Activated CD4-positive, CD25-positive, alpha-beta regulatory T cell treated with anti-CD3 and anti-CD28 coated beads, Interleukin-2, amount 50 U/mL, for 72 hours (primary cell): Measurements from ENCODE around the gene LCMT1.
"Not testable (repeated sequence)": the region's sequence is repeated elsewhere in the genome, so short reads cannot be mapped to it uniquely, and the experiment has no call there.

ENCODE experiments used
- DNase-seq: peaks from one replicate; pipeline ENCODE4 v3.0.0; 2021

The LCMT1 gene

DNA sequence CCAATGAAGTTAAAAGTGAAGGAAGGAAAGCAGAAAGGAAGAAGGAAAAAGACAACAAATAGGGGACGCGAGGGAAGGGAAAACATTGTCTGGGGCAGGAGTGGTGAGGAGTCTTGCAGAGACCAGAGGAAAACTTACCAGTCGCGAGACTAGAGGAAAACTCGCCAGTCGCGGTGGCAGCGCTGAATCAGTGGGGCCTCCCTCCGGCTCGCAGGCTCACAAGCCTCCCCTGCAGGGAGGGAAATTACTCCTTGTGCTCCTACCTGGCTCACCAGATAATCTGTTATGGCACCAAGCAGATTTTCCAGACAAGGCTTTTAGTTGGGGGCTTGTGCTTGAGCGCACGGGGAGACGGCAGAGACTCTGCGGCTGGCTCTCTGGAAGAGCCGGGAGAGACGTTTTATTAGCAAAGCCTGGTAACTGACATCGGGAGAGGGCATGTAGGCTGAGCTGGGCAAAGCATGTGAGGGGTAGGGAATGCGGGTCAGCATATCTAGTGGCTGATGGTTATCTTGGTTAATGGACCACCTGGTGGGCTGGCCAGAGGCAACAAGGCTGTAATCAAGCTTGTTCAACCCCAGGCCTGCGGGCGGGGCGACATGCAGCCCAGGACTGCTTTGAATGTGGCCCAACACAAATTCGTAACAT is 37.1 kb downstream of the LCMT1 start:
- DNase-seq = no peak

- no peak for DNase-seq
Measured at GRCh38 chr16:25151996-25152395, 40.5 kb downstream of the LCMT1 start.

DNA sequence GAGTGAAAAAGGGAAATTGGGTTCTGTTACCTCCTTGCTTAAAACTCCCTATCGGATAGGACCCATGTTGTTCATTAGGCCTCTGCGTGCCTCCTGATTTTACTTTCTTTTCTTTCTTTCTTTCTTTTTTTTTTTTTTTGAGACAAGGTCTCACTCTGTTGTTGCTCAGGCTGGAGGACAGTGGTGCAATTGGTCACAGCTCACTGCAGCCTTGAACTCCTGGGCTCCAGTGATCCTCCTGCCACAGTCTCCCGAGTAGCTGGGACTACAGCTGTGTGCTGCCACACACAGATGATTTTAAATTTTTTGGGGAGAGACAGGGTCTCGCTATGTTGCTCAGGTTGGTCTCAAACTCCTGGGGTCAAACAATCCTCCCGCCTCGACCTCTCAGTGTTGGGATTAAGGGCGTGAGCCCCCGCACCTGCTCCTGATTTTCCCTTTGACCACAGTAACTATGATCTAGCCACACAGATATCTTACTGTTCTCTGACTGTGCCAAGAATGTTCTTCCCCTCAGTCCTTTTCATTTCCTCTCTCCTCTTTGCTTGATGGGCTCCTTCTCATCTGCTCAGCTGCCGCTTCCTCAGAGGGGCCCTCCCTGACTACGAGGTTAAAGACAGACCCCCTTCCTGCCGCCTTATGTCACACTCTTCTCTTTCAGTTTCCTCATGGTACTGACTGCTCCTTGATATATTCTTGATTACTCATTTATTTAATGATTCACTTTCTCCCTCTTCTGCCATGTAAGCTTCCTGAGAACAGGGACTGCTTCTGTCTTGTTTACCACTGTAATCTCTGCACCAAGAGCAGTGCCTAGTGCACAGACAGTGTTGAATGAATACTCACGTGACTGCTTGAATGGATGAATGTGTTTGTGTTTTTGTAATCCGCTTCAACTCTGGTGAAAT is 44.3 kb downstream of the LCMT1 start:
- DNase-seq = no peak

DNA sequence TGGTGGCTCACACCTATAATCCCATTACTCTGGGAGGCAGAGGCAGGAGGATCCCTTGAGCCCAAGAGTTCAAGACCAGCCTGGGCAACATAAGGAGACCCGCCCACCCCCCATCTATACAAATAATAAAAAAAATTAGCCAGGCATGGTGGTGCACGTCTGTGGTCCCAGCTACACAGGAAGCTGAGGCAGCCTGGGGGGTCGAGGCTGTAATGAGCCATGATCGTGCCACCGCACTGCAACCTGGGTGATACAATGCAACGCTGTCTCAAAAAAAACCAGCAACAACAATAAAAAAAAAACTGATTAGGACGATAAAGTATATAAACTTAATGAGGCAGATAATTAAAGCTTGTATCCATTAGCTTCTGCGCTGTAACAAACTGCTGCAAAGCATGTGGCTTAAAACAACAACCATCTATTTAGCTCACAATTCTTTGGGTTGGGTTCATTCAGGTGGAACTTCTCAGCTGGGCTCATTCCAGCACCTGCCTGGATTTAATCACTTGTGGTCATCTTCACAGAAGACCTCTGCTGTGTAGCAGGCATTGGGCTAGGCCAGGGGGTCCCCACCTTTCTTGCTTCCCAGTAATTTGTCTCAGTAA is 45.8 kb downstream of the LCMT1 start:
- no peak for DNase-seq

- no peak for DNase-seq
Measured at GRCh38 chr16:25158401-25158800, 46.9 kb downstream of the LCMT1 start.

- no peak for DNase-seq
Measured at GRCh38 chr16:25161753-25162367, 50.3 kb downstream of the LCMT1 start.

GRCh38 chr16:25163683-25164082 is 52.1 kb downstream of the LCMT1 start:
- no peak for DNase-seq

- no peak for DNase-seq
Measured at GRCh38 chr16:25165284-25165683, 53.7 kb downstream of the LCMT1 start.

DNA sequence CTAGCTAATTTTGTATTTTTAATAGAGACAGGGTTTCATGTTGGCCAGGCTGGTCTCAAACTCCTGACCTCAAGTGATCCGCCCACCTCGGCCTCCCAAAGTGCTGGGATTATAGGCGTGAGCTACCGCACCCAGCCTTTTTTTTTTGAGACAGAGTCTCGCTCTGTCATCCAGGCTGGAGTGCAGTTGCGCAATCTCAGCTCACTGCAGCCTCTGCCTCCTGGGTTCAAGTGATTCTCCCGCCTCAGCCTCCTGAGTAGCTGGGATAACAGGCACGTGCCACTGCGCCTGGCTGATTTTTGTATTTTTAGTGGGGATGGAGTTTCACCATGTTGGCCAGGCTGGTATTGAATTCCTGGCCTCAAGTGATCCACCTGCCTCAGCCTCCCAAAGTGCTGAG is 56.4 kb downstream of the LCMT1 start:
- DNase-seq = not testable (repeated sequence)

GRCh38 chr16:25171390-25171789 is 59.8 kb downstream of the LCMT1 start:
- DNase-seq = no peak

DNA sequence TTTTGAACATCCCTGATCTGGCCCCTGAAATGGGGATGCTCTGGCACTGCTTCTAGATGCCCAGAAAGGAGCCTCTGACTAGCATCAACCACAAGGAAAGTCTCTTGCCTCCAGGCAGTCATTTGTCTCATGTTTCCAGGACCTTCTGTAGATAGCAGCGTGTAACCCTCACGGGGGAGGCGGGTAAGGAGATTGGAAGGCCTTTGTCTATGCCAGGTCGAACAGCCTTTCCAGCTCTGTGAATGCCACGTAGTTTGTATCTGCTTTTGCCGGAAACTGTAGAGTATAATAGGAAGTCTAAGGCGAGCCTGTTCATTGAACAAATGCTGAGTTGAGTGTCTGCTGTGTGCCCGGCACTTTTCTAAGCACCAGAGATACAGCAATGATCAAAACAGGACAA is 61.3 kb downstream of the LCMT1 start:
- DNase-seq = no peak

- no peak for DNase-seq
Measured at GRCh38 chr16:25174285-25174684, 62.7 kb downstream of the LCMT1 start.

DNA sequence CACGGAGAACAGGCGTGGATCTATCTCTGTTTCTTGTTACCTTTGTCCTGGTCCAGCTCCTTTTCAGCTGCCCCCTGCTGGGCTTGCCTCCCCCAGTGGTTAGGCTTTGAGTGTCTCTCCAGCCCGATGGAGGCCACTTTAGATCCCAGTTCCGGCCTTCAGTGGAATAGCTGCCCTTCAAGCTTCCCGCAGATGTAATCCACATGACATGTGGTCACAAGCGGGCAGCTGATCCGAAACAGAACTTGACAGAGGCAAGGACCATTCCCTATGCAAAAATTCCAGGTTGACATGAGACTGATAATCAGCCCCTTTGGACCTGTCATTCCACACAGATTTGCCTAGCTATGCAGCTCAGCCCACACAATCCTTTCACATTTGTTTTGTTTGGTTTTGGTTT is 64.6 kb downstream of the LCMT1 start:
- DNase-seq = no peak

DNA sequence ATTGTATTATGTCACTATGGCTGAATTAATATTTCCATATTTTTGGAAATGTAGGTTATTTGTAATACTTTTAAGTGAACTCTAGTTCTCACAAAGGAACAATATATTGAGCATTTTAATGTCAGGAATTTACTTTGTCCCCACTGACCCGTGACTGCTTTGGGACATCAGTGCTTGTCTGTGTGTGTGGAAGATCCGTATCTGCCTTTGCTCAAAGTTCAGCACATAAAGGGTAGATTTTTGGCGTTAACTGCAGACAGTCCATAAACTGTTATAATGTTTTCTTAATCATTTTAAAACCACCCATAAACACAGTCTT is 65.9 kb downstream of the LCMT1 start:
- no peak for DNase-seq

DNA sequence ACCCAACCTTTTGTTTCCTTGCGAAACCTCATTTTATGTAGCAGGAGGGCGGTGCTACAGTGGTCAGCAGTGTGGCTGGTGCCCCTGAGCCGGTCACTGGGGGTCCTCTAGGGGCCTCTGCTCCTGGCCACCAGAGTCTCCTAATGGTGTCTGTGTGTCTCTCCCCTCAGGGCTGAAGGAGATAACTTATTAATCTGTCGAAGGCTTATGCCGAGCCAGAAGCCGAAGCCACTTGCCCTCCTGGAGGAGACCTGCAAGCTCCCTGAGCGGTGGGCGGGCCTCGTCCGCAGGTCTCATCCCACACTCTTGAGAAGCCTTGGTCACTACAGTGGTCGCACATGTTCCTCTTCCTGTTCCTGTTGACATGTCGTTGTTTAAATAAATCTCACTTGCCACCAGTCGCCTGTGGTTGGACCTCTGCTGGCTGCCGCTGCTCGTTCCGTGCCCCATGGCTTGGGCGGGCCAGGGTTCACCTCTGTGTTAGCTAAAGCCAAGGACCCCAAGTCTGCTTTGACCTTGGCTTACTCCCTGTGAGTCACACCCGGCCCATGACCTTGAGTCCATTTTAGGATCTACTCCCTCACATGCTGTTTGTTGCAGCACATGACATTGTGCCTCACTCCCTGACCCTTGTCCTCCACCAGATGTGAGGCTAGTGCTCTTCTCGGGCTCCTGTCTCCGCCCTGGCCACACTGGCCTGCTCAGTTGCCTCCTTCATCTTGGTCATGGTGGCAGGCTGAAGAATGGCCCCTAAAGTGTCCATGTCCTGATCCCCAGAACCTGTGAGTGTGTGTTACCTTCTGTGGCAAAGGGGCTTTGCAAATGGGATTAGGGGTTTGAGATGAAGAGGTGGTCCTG is 66.5 kb downstream of the LCMT1 start:
- no peak for DNase-seq

- DNase-seq = not testable (repeated sequence)
Measured at GRCh38 chr16:25181236-25181635, 69.7 kb downstream of the LCMT1 start.

DNA sequence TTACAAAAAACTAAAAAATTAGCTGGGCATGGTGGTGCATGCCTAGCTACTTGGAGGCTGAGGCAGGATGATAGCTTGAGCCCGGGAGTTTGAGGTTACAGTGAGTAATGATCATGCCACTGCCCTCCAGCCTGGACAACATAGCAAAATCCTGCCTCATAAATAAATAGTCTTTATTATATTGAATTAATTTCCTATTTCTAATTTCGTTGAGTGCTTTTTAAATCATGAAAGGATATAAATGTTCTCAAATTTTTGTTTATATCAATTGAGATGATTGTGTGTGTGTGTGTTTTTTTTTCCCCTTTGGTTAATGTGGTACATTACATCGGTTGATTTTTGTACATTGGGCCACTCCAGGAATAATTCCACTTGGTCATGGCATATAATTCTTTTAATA is 73.2 kb downstream of the LCMT1 start:
- no peak for DNase-seq

DNA sequence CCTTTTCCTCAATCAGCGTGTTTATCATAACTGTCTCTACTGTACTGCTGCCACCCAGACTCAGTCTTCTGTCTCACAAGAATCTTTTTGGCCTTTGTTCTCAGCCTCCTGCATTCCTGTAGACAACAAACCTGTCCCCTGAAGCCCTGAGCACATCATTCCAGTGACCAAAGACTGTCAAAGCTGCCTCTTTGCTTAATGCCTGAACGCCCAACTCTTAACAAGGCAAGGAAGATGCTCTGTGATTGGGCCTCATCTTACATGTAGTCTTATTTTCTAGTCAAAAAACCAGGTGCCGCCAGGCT is 75.9 kb downstream of the LCMT1 start:
- no peak for DNase-seq

DNA sequence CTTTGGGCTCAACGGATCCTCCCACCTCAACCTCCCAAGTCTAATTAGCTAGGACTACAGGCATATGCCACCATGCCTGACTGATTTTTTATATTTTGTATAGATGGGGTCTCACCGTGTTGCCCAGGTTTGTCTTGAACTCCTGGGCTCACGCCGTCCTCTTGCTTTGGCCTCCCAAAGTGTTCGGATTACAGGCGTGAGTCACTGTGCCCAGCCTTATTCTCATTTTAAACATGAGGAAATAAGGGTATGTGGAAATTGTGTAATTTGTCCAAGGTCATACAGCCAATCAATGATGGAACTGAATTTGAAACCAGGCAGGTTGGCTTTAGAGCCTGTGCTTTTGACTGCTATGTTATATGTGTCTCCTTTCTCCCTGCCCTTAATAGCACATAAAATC is 77.8 kb downstream of the LCMT1 start:
- DNase-seq = no peak

DNA sequence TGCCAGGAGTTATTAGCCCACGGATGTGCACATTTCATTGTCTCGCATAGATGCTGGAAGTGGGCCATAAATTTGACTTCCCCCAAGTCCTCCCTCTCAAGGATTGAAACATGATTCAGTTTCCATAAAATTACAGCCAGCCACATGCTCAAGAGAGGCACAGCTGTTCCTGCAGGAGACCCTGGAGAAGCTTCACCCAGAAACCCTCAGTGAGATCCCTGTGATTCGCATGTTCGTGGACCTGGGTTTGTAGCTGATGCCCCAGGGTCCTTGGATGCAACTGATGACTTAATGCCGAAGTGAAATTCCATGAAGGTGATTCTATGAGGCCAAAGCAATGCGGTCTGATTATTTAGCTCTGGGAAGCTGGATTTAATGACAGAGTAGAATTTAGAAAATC is 80.6 kb downstream of the LCMT1 start:
- DNase-seq = no peak

DNA sequence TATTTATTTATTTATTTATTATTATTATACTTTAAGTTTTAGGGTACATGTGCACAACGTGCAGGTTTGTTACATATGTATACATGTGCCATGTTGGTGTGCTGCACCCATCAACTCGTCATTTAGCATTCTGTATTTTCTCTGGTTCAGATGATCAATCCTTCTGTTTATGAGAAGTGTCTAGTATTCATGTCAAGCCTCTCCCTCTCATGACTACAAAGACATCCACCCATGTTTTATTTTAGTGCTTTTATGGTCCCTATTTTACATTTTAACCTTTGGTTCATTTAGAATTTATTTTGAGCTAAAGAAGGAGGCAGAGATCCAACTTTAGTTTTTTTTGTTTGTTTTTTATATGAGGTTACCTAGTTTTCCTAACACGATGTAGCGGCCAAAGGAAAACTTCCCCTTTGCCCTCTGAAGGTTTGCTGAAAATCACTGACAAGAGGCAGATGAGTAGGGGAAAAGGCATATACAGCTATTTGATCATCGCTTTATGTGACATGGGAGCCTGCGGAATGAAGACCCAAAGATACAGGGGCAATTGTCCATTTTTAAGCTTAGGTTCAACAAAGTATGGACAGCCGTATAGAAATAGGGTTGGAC is 82.8 kb downstream of the LCMT1 start:
- DNase-seq = no peak

DNA sequence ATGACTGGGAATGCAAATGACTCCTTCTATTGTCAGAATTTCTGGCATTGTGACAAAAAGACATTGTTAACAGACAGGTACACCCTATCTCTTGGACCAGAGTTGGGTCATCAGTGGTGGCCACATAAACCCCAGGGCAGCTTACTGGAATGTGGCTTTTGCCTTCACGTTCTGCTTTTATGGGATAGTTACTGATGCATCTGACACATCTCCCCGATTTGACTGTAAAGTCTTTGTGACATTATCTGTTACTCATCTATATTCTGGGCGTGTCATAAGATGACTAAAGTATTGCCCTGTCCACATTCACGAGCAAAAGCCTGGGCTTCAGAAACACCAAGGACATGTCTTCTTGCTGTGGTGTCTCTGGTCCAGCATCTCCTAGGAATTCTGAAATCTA is 86.5 kb downstream of the LCMT1 start:
- no peak for DNase-seq

DNA sequence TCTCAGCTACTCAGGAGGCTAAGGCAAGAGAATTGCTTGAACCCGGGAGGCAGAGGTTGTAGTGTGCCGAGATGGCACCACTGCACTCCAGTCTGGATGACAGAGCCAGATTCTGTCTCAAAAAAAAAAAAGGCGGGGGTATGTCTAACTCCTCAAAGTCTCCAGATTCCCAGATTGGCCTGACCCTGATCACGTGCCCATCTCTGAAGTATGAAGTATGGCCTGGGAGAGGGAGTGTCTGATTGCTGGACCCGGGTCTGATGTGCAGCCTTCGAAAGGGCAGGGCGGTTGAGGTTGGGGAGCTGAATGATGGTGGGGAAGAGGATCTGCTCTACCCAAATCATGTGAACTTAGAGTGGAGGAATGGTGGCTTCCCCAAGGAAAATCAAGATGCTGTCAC is 87.9 kb downstream of the LCMT1 start:
- no peak for DNase-seq
